ENCODE measurements around the gene CPEB4. TPM values are rescaled to one million over a fixed set of nuclear protein-coding genes. Genes with fewer than 3 reads are reported as not detected.

The CPEB4 gene
- total RNA-seq, 1 experiment from 2014 or later = 27.7 TPM

GRCh38 chr5:173893192-173893561 lies 5.0 kb downstream of the CPEB4 start:
- no peaks in the 10 kb centered on the region for H3K27me3 ChIP-seq (ENCODE audit: control insufficient read depth, insufficient read depth, low read length)
- POLR2A ChIA-PET = interaction anchor here (0.6 kb wide), 1 partner anchor 65 kb away, joined by 3 read pairs; no protein-coding TSS in a partner anchor
- TF ChIP-seq SIN3A (IDR thresholded peaks at IDR 0.05; ENCODE audit: borderline replicate concordance, insufficient read depth, low read depth, low read length) (no peak), REST (IDR thresholded peaks at IDR 0.05; ENCODE audit: insufficient read depth in 1 of 2, low read depth in 2 of 2, low read length in 1 of 2) (no peak), POLR2AphosphoS5 (IDR thresholded peaks at IDR 0.05; ENCODE audit: low read depth, low read length) (no peak)
- in situ Hi-C loops (cut with HindIII; ENCODE audit: low pct_unique_long_range_greater_than_20kb, low sequenced_read_pairs) = no loop called here
- H3K4me3 ChIP-seq (ENCODE audit: low read depth in 2 of 2, low read length in 2 of 2) = no peak overlapping the region
- peaks cover 2% of the 10 kb centered on the region; the same call in 1 of the 2 replicates for H3K36me3 ChIP-seq (ENCODE audit: control insufficient read depth, insufficient read depth, low read length)
- no peak overlapping the region for H3K27ac ChIP-seq (ENCODE audit: low read length)
- BruUV-seq (replicated peaks) = no TSS peak
- H3K9me3 ChIP-seq (ENCODE audit: control insufficient read depth, insufficient read depth, low read depth, low read length) = no peaks in the 10 kb centered on the region
- no peak for DNase-seq (ENCODE audit: low read depth, low spot score)
- no peak for ATAC-seq
- intact Hi-C loops (cut with micrococcal nuclease; ENCODE audit: unreplicated experiment) = no loop called here
- CTCF ChIA-PET = interaction anchor here (0.6 kb wide), 1 partner anchor 1617 kb away, joined by 3 read pairs; no protein-coding TSS in a partner anchor
- peaks cover 23% of the 10 kb centered on the region for H3K4me1 ChIP-seq (ENCODE audit: control insufficient read depth, insufficient read depth, low read length)

GRCh38 chr5:173895401-173896165 lies 7.4 kb downstream of the CPEB4 start:
- in situ Hi-C loops (cut with HindIII; ENCODE audit: low pct_unique_long_range_greater_than_20kb, low sequenced_read_pairs) (no loop called here), intact Hi-C loops (cut with micrococcal nuclease; ENCODE audit: unreplicated experiment) (no loop called here)
- H3K9me3 ChIP-seq (ENCODE audit: control insufficient read depth, insufficient read depth, low read depth, low read length) = no peaks in the 10 kb centered on the region
- H3K27me3 ChIP-seq (ENCODE audit: control insufficient read depth, insufficient read depth, low read length) = no peaks in the 10 kb centered on the region
- no peak overlapping the region for H3K4me3 ChIP-seq (ENCODE audit: low read depth in 2 of 2, low read length in 2 of 2)
- POLR2A ChIA-PET = no interaction called here
- H3K27ac ChIP-seq (ENCODE audit: low read length) = peak overlapping the region; percentile 23; the same call in 1 of the 2 replicates
- DNase-seq (ENCODE audit: low read depth, low spot score) (no peak), ATAC-seq (no peak)
- no TSS peak for BruUV-seq (replicated peaks)
- TF ChIP-seq SIN3A (IDR thresholded peaks at IDR 0.05; ENCODE audit: borderline replicate concordance, insufficient read depth, low read depth, low read length) (no peak), CTCF (IDR thresholded peaks at IDR 0.05) (no peak), TCF7L2 (IDR thresholded peaks at IDR 0.05; ENCODE audit: low read depth, low read length) (no peak), POLR2AphosphoS5 (IDR thresholded peaks at IDR 0.05; ENCODE audit: low read depth, low read length) (no peak), REST (IDR thresholded peaks at IDR 0.05; ENCODE audit: insufficient read depth in 1 of 2, low read depth in 2 of 2, low read length in 1 of 2) (no peak)
- H3K4me1 ChIP-seq (ENCODE audit: control insufficient read depth, insufficient read depth, low read length) = peaks cover 14% of the 10 kb centered on the region
- CTCF ChIA-PET = interaction anchor here (0.7 kb wide), 1 partner anchor 265 kb away, joined by 3 read pairs; no protein-coding TSS in a partner anchor
- no peaks in the 10 kb centered on the region for H3K36me3 ChIP-seq (ENCODE audit: control insufficient read depth, insufficient read depth, low read length)

All from Panc1 (cell line).